NK-92 (cell line): ENCODE results near the gene TM4SF1.

Experiments used
- DNase-seq: peaks from one replicate; lab custom pipeline; 2025; ENCODE audit not compliant: unreplicated experiment; lab: John Stamatoyannopoulos, UW

Gene TM4SF1

GRCh38 chr3:149375501-149376196 lies 1.8 kb downstream of the TM4SF1 start:
- no peak for DNase-seq

- no peak for DNase-seq
Measured at GRCh38 chr3:149374793-149375500, 2.5 kb downstream of the TM4SF1 start.

GRCh38 chr3:149374391-149374790 lies 3.1 kb downstream of the TM4SF1 start:
- DNase-seq: no peak

GRCh38 chr3:149373235-149374125 lies 4.0 kb downstream of the TM4SF1 start:
- DNase-seq: no peak

GRCh38 chr3:149371723-149372114 lies 5.7 kb downstream of the TM4SF1 start:
- DNase-seq: no peak

GRCh38 chr3:149371001-149371722 lies 6.3 kb downstream of the TM4SF1 start:
- no peak for DNase-seq

GRCh38 chr3:149369991-149370866 lies 7.2 kb downstream of the TM4SF1 start:
- no peak for DNase-seq

- DNase-seq: no peak
Measured at GRCh38 chr3:149368674-149369497, 8.6 kb downstream of the TM4SF1 start.

GRCh38 chr3:149368201-149368673 lies 9.2 kb downstream of the TM4SF1 start:
- no peak for DNase-seq

GRCh38 chr3:149366941-149367840 lies 10.3 kb downstream of the TM4SF1 start:
- no peak for DNase-seq

- DNase-seq: no peak
Measured at GRCh38 chr3:149366031-149366430, 11.4 kb downstream of the TM4SF1 start.

- no peak for DNase-seq
Measured at GRCh38 chr3:149364624-149365023, 12.8 kb downstream of the TM4SF1 start.

- DNase-seq: no peak
Measured at GRCh38 chr3:149363053-149363452, 14.4 kb downstream of the TM4SF1 start.

GRCh38 chr3:149362366-149362765 lies 15.1 kb downstream of the TM4SF1 start:
- no peak for DNase-seq

- no peak for DNase-seq
Measured at GRCh38 chr3:149356630-149357029, 20.8 kb downstream of the TM4SF1 start.

GRCh38 chr3:149356044-149356592 lies 21.3 kb downstream of the TM4SF1 start:
- no peak for DNase-seq

GRCh38 chr3:149353581-149354184 lies 23.8 kb downstream of the TM4SF1 start:
- no peak for DNase-seq
